Activated CD4-positive, alpha-beta T cell treated with anti-CD3 and anti-CD28 coated beads, Interleukin-2, Interleukin-4, amounts not matched to agents 100 ng/mL and 50 ng/mL, durations not matched to agents 16 hours and 8 hours (primary cell): Measurements from ENCODE around the gene SPINK9.
"Not testable (repeated sequence)": the region's sequence is repeated elsewhere in the genome, so short reads cannot be mapped to it uniquely, and the experiment has no call there.

Experiments
- DNase-seq: peaks from one replicate; pipeline ENCODE4 v3.0.0-alpha.2; 2020; ENCODE audit warnings: low spot score

SPINK9 gene

GRCh38 chr5:148335259-148335658, at the start of gene SPINK9:
SPINK9 (plus strand) TSS chr5:148335559; CDS start chr5:148335614, 55 bp downstream.
- DNase-seq: no peak

GRCh38 chr5:148290271-148291195, 44.8 kb upstream of the SPINK9 start:
- peak; percentile 18 for DNase-seq

GRCh38 chr5:148297731-148298130, 37.6 kb upstream of the SPINK9 start:
- no peak for DNase-seq

GRCh38 chr5:148306446-148306845, 28.9 kb upstream of the SPINK9 start:
- DNase-seq: no peak

- DNase-seq: no peak
These were observed 26.3 kb upstream of the SPINK9 start for GRCh38 chr5:148309019-148309418.

- DNase-seq: no peak
These were observed 25.6 kb upstream of the SPINK9 start for GRCh38 chr5:148309746-148310145.

GRCh38 chr5:148311484-148311883, 23.9 kb upstream of the SPINK9 start:
- DNase-seq: no peak

- no peak for DNase-seq
These were observed 23.2 kb upstream of the SPINK9 start, which contains the start of gene SPINK7 for GRCh38 chr5:148312153-148312552. SPINK7 (plus strand) TSS chr5:148312423; CDS start chr5:148312484, 61 bp downstream.

- no peak for DNase-seq
These were observed 21.2 kb upstream of the SPINK9 start for GRCh38 chr5:148314187-148314586.

GRCh38 chr5:148314731-148315130, 20.6 kb upstream of the SPINK9 start:
- no peak for DNase-seq

GRCh38 chr5:148320011-148320963, 15.1 kb upstream of the SPINK9 start:
- not testable (repeated sequence) for DNase-seq

GRCh38 chr5:148333262-148333849, 2.0 kb upstream of the SPINK9 start:
- DNase-seq: no peak

GRCh38 chr5:148336704-148337435, 1.5 kb downstream of the SPINK9 start:
- no peak for DNase-seq

GRCh38 chr5:148342371-148343045, 7.1 kb downstream of the SPINK9 start:
- DNase-seq: no peak

GRCh38 chr5:148343046-148343407, 7.7 kb downstream of the SPINK9 start:
- DNase-seq: no peak

GRCh38 chr5:148343603-148344487, 8.5 kb downstream of the SPINK9 start:
- DNase-seq: no peak

- no peak for DNase-seq
These were observed 12.3 kb downstream of the SPINK9 start for GRCh38 chr5:148347706-148348105.

GRCh38 chr5:148352696-148353095, 17.3 kb downstream of the SPINK9 start:
- no peak for DNase-seq

- no peak for DNase-seq
These were observed 18.3 kb downstream of the SPINK9 start for GRCh38 chr5:148353634-148354033.

GRCh38 chr5:148364343-148364742, 29.0 kb downstream of the SPINK9 start:
- no peak for DNase-seq
